GM18505 (cell line): Measurements from ENCODE around the gene URB2.
"Not testable (repeated sequence)": the region's sequence is repeated elsewhere in the genome, so short reads cannot be mapped to it uniquely, and the experiment has no call there.

ENCODE experiments used
- ATAC-seq: cut with Tn5 transposase; IDR thresholded peaks from one replicate; pipeline ENCODE4 v1.9.1; 2021; ENCODE audit not compliant: unreplicated experiment
- POLR2A ChIP-seq: IDR thresholded peaks from 4 replicates; pipeline ENCODE4 v1.6.1; 2011; ENCODE audit warnings: borderline replicate concordance; ENCODE audit not compliant: insufficient read depth, insufficient read length; ENCODE audit errors: extremely low read depth

URB2 gene

GRCh38 chr1:229625915-229626831 lies at the start of gene URB2, which contains the start of gene TAF5L:
Gene URB2, plus strand, starts transcription at chr1:229626247. Its CDS starts 1,387 bp downstream, at chr1:229627634.
Gene TAF5L, minus strand, starts transcription at chr1:229626122. Its CDS starts 11,640 bp downstream, at chr1:229614482.
- peak; percentile 91 for ATAC-seq
- peak; percentile 83 for TF ChIP-seq POLR2A

GRCh38 chr1:229578168-229579058 lies 47.6 kb upstream of the URB2 start:
- ATAC-seq, result peak; percentile 40
- TF ChIP-seq POLR2A, result no peak

GRCh38 chr1:229579059-229579673 lies 46.9 kb upstream of the URB2 start:
- peak; percentile 78 for ATAC-seq
- TF ChIP-seq POLR2A, result no peak

- no peak for TF ChIP-seq POLR2A
- ATAC-seq, result no peak
Observed at GRCh38 chr1:229581485-229581884, 44.6 kb upstream of the URB2 start.

- no peak for ATAC-seq
- TF ChIP-seq POLR2A, result no peak
Observed at GRCh38 chr1:229582011-229582694, 43.9 kb upstream of the URB2 start.

GRCh38 chr1:229582715-229583114 lies 43.3 kb upstream of the URB2 start:
- TF ChIP-seq POLR2A, result no peak
- ATAC-seq, result no peak

- TF ChIP-seq POLR2A, result no peak
- no peak for ATAC-seq
Observed at GRCh38 chr1:229585338-229585737, 40.7 kb upstream of the URB2 start.

- TF ChIP-seq POLR2A, result no peak
- no peak for ATAC-seq
Observed at GRCh38 chr1:229590119-229590518, 35.9 kb upstream of the URB2 start.

- ATAC-seq, result no peak
- no peak for TF ChIP-seq POLR2A
Observed at GRCh38 chr1:229593800-229594199, 32.2 kb upstream of the URB2 start.

- no peak for TF ChIP-seq POLR2A
- no peak for ATAC-seq
Observed at GRCh38 chr1:229594227-229595008, 31.6 kb upstream of the URB2 start.

GRCh38 chr1:229595876-229596275 lies 30.2 kb upstream of the URB2 start:
- ATAC-seq, result not testable (repeated sequence)
